Measurements from ENCODE around the gene ZBTB7A.

Gene ZBTB7A

DNA sequence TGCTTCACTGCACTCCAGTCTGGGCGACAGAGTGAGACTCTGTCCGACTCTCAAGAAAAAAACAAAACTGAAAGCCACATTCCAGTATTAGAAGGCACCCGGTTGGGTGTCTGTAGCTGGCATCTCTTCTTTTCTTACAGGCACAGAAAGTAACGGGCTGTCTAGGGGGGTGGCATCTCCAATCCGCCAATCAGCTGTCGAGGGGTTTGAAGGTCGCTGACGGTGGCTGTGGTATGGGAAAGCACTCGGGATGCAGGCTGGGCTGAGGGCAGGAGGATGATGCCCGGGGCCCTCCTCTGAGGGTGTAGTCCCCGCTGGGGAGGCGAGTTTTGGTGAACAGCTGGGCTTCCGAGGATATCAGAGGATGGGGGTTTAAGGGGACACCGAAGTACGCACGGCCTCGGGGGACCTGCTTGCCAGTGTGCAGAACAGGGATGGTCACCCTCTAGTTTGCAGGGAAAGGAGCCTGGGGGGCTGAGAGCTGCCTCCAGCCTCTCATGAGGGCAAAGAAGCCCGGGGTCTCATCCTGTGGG, 27.0 kb upstream of the ZBTB7A start:
- DNase-seq (ENCODE audit: low spot score) = no peak

DNA sequence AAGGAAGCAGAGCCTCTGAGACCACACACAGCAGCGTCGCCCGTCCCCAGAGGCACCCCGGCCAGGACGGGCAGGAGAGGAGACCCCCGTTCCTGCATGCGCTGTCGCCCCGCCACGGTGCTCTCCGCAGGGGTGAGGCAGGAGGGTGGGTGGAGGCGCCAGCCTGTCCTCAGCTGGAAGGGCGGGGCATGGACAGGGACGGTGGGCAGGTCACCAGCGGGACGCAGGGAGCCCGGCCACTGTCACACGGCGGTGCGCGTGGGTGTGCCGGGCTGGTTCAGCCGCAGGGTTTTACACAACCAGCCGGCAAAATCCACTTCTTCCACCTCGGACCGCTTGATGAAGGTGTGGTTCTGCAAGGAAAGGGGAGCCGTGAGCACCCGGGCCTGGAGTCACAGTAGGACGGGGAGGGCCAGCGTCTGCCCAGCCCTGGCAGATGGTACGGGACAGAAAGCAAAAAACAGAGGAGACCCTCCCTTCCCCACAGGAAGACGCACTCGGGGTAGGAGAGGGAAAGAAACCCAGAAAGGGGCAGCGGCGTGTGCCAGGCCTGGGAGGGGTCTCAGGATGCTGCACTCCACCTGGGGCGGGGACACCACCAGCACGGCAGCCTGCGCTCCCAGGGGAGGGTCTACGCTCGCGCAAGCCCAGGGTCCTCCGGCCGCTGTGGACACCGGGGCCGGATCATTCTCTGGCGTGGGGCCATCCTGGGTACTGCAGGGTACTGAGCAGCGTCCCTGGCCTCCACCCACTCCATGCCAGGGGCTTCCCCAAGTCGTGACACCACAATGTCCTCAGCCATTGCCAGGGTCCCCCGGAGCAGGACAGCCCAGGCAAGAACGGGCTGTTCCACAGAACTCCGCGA, 23.9 kb upstream of the ZBTB7A start:
- DNase-seq (ENCODE audit: low spot score) = no peak

DNA sequence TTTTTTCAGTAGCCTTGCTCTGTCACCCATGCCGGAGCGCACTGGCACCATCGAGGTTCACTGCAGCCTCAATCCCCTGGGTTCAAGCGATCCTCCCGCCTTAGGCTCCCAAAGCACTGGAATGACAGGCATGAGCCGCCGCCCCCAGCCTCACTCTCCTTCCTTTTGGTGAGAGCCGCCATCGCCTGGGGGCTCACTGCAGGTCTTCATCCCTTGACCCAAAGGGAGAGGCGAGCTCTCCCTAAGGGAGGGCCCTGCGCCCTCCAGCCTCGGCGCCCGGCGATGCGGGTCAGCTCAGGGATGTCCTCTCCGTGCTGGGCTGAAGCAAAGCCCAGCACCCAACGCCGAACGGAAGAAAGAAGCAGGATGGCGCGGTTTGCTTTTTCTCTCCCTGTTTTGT, 23.2 kb upstream of the ZBTB7A start:
- no peak for DNase-seq (ENCODE audit: low spot score)

DNA sequence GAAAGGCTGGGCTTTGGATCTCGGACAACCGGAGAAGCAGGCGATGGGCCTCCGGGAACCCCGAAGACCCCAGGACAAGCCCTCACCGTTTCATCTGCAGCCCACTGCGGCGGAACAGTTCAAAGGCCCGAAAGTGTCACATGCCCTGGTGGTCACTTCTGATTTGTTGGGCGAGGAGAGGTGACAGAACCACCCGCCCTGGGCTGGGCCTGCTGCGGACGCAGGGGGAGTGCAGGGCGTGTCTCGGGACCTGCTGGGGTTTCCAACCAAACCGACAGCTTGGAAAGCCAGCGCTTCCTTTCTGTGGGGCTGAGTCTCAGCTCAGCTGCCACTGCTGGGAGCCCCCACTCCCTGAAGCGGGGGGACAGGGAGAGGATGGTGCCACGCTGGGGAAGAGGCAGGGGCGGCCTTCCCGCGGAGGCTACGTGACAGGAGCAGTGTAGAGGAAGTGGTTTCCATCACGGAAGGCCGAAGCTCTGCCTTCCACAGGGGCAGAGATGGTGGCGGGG, 22.8 kb upstream of the ZBTB7A start:
- no peak for DNase-seq (ENCODE audit: low spot score)

DNA sequence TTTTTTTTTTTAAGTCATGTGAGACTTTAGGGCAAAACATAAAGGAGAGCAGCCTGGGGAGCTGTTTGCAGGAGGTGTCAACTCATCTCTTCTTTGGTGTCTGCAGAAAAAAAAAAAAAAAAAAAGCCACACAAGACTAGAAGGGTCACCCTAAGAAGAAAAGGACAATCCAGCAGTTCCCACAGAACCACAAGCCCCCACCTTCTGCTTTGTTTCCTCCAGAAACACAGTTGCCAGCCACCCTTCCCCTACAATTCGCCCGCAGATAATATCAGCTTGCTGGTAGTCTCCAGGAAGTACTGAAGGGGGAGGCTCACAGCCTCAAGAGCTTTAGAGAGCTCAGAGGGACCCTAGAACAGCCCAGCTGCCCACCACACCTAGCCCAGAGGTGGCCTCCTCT, 22.3 kb upstream of the ZBTB7A start:
- no peak for DNase-seq (ENCODE audit: low spot score)

DNA sequence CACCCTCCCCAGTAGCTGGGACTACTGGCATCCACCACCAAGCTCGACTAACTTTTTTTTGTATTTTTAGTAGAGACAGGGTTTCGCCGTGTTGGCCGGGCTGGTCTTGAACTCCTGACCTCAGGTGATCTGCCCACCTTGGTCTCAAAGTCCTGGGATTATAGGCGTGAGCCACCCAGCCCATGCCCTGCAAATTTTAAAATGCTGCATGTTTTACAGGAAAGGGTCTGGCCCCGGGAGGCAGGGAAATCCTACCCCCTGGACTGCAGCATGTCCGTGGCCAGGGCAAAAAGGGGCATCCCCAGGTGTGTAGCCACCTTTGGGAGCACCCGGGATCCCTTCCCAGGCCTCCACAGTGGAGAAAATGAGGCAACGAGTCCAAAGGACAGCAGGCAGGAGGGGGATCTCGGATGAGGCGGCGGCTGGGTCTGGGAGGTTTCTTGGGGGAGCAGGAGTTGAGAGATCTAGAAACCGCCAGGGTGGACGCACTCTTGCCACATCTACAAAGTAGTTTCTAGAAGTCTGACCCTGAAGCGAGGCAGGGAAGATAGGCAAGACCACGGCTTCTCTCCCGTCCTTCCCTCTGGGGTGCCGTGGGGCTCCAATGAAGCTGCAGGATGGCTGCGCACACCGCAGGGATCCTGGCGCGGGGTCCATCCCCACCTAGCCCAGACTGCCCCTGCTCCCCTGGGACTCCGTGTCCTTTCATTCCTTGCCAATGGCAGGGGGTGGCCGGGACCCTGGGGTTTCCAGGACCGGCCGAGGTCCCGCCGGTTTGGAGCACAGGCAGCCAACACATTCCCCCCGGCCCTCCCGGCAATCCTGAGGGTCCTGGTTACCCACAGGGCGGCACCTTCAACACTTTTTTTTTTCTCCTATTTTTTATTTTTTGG, 21.3 kb upstream of the ZBTB7A start:
- DNase-seq (ENCODE audit: low spot score) = no peak

DNA sequence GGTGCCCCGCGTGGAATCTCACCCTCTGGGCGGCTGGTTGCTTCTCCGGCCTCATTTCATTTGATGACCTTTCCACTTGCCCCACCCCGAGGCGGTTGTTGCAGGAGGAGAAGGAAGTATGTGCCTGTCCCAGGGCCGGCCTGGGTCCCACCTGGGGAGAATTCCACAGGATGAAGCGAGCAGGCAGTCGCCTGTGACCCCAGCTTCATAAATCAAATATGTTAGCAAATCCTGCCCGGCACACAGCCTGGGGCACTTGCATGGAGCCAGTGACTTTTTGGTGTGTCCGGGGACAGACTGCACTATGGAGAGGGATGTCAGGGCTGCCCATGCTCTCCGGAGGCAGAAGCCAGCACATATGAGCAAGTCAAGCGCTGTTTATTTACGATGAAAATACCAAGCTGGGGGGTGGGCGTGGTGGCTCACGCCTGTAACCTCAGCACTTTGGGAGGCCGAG, 19.7 kb upstream of the ZBTB7A start:
- no peak for DNase-seq (ENCODE audit: low spot score)

DNA sequence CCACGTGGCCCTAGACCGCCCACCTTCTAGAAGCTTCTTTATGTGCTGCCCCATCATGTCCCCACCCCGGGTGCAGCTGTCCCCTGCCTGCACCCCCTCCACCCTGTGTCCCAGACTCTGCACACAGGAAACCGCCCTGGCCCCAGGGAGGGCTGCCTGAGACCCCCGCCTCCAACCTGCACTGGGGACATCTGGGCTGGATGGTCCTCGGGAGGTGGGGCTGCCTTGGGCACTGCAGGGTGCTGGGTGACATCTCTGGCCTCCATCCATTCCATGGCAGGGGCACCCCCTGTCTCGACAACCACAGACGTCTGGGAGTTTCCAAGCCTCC, 17.8 kb upstream of the ZBTB7A start:
- no peak for DNase-seq (ENCODE audit: low spot score)

DNA sequence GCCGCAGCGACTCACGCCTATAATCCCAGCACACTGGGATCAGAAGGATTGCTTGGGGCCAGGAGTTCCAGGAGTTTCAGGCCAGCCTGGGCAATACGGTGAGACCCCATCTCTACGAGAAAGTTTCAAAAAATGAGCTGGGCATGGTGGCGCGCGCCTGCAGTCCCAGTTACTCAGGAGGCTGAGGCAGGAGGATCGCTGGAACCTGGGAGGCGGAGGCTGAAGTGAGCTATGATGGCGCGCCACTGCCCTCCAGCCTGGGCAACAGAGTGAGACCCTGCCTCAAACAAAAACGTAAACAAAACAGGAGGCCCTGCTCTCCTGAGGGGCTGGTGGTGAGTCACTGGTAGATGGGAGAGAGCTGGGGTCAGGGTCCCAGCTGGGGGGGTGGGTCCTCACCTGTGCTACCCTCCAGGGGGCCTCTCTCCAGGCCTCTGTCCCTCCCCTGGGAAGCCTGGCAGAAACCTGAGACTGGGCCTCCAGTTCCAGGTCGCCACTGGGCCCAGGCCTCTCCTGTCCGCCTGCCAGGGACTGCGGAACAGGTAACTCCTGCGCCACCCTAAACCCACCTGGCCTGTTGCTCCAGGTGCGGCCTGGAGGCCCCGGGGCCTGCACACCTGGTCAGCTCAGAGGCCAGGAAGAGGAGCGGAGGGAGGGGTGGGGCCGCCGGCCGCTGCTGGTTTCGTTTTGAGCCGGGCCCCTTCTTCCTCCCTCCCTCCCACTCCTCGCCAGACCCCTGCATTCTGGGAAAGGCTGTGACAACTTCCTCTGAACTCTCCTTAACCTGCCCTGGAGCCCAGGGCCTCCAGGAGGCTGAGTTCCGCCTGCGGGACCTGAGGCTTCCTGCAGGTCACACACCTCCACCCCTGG, 17.2 kb upstream of the ZBTB7A start:
- no peak for DNase-seq (ENCODE audit: low spot score)

DNA sequence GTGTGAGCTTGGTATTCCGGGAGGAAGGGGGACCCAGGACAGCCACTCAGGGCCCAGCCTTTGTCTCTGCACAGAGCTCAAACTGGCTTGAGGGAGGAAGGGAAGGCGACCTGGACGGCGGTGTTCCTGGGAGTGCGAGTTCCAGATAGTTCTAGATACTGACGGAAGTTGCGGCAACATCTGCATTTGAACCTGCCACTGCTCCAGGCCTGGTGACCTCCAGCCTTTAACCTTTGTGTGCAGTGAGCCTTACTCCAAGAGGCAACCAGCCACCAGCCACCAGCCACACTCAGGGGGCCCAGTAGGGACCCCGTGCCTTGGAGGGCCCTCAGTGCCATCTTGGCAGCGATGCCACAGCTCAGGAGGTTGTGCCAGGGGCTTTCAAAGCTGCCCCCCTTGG, 15.5 kb upstream of the ZBTB7A start:
- DNase-seq (ENCODE audit: low spot score) = no peak

DNA sequence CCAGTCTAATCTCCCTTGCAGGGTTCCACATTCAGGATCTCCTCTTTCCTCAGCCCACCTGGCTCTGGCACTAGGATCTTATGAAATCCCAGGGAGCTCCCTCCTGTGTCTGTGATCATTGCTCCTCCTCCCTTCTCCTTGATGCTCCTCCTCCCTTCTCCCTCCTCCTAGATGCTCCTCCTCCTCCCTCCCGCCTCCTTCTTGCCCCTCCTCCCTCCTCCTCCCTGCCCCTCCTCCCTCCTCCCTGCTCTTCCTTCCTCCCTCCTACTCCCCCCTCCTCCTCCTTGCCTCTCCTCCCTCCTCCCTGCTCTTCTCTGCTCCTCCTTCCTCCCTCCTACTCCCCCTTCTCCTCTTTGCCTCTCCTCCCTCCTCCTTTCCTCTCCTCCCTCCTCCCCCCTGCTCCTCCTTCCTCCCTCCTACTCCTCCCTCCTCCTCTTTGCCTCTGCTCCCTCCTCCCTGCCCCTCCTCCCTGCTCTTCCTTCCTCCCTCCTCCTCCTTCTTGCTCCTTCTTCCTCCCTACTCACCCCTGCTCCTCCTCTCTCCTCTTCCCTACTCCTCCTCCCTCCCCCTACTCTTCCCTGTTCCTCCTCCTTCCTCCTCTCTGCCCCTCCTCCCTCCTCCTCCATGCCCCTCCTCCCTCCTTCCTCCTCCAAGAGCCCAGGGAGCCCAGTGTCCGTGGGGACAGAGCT, 14.9 kb upstream of the ZBTB7A start:
- DNase-seq (ENCODE audit: low spot score) = no peak

DNA sequence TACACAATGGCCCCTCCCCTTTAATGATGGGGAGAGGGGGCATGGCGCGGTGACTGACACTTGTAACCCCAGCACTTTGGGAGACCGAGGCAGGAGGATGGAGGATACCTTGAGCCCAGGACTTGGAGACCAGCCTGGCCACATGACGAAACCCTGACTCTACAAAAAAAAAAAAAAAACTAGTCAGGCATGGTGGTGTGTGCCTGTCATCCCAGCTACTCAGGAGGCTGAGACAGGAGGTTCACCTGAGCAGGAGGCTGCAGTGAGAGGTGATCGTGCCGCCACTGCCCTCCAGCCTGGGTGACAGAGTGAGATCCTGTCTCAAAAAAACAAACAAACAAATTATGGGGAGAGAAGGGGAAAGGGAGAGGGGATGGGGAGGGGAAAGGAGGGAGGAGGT, 13.8 kb upstream of the ZBTB7A start:
- DNase-seq (ENCODE audit: low spot score) = no peak

DNA sequence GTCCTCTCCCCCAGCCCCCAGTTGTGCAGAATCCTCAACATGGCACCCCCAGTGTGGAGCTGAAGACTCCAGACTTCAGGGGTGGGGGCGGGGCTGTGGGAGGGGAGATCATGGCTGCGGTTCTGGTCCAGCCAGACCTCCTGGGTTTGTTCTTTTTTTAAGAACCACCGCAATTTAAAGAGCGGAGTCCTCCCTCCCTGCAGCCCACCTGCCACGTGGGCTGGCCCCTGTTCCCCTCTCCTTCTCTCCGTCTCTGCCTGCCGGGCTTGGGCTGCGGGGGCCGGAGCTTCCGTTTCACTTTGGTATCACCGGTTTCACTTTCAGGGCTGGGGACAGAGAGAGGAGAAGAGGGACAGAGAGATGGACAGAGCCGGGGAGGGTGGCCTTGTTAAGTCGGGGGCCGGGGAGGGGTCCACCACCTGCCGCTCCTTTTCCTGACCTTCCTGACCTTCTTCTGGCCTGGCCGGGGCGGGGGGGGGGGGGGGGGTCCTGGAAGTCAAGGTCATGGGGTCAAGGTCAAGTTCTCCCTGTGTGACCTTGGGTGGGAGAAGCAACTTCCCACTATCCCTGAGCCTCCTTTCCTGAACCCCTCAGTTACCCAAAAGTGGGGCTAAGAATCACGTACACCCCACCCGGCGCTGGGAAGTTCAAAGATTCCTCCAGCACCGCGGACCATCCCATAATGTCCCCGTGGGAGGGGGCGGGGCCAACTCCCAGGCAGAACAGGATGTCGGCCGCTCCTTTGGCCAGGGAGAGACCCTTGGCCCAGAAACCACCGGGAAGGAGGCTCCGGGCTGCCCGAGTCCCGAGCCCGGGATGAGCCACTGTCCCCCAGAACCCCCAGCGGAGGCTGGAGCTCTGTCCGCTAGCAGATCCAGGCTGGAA, 11.3 kb upstream of the ZBTB7A start:
- DNase-seq (ENCODE audit: low spot score) = no peak

DNA sequence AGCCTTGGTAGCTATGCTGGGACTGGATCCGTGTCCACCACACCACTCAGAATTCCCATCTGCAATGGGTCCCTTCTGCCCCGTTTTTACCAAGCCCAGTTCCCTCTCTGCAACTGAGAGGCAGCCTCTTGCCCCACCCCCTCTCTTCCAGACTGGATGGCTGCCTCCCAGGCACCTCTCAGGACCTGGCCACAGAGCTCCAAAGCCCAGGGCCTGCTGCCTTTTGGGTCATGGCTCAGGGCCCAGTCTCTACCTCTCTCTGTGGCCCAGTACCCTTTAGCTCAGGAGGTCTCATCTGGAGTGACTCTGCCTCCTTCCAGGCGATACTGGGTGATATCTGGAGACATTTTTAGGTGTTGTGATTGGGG, 10.3 kb upstream of the ZBTB7A start:
- DNase-seq (ENCODE audit: low spot score) = no peak

DNA sequence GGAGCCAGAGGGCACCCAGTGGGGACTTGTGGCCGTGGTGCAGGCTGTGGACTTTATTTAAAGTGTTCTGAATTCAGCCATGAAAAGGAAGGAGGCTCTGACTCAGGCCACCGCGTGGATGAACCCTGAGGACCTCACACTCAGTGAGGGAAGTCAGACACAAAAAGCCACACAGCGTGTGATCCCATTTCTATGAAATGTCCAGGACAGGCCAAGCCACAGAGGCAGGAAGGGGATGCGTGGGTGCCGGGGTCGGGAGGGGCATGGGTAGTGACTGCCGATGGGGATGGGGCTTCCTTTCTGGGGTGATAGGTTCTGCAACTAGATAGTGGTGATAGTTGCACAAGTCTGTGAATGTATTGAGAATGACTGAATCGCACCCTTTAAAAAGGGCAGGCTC, 8.7 kb upstream of the ZBTB7A start:
- DNase-seq (ENCODE audit: low spot score) = no peak

DNA sequence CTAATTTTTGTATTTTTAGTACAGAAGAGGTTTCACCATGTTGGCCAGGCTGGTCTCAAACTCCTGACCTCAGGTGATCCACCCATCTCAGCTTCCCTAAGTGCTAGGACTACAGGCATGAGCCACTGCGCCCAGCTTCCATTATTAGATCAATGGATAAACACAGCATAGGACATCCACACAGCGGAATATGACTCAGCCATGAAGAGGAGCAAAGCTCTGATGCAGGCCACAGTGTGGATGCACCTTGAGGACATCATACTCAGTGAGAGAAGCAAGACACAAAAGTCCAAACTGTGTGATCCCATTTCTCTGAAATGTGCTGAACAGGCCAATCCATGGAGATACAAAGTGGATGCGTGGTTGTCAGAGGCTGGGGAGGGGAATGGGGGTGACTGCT, 4.9 kb upstream of the ZBTB7A start:
- no peak for DNase-seq (ENCODE audit: low spot score)

DNA sequence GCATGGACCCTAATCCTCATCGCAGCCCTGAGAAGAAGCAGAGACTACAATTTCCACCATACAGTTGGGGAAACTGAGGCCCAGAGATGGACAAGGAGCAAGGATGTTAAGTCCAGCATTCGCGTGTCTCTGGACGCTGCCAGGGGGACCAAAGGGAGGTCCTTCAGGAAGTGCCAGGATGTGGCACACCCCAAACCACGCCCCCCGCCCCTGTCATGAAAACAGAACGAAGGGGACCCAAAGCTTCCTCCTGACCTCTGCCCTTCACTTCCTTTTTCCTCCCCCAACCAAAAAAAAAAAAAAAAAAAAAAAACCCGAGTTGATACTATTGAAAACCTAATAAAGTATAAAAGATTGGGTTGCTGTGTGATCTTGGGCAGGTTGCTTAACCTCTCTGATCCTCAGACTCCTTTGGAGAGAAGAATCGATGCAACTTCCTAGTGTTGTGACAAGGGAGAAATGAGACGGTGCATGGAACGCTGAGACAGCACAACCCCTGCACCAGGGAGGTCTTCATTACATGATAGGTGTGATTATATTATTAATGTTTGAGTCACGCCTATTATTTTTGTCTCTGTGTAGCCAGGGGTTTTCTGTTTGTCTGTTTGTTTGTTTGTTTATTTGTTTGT, 2.7 kb upstream of the ZBTB7A start:
- no peak for DNase-seq (ENCODE audit: low spot score)

DNA sequence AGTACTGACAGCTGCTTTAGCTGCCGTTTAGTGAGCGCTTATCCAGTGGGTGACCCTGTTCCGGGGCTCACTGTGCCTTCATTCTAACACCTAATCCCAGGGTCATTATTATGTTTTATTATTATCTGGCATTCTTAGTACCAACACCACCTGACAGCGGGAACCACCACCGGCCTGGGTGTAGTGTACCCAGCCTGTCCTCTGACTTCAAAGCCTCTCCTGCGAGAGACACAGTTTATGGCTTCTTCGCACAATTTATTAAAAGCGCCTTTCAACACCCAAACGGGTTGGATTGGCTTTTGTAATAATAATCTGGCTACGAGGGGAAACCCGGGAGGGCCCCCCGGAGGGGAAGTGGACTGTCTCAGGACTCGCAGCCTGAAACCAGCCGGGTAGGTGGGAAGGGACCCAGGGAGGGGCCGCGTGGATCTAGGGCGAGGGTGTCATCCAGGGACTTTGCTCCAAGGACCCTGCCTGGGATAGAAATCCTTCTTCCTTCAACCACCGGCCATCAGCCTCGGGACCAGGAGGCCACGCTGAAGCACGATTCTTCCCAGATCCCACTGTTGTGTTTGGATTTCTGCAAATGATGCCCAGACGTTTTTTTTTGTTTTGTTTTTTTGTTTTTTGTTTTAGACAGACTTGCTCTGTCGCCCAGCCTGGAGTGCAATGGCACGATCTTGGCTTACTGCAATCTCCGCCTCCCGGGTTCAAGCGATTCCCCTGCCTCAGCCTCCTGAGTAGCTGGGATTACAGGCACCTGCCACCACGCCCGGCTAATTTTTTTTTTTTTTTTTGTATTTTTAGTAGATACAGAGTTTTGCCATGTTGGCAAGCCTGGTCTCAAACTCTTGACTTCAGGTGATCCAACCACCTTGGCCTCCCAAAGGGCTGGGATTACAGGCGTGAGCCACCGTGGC, 1.6 kb upstream of the ZBTB7A start:
- DNase-seq (ENCODE audit: low spot score) = no peak
